ENCODE measurements around the gene MYO18B. TPM values are rescaled to one million over a fixed set of nuclear protein-coding genes. Genes with fewer than 3 reads are reported as not detected.

The MYO18B gene, protein sequence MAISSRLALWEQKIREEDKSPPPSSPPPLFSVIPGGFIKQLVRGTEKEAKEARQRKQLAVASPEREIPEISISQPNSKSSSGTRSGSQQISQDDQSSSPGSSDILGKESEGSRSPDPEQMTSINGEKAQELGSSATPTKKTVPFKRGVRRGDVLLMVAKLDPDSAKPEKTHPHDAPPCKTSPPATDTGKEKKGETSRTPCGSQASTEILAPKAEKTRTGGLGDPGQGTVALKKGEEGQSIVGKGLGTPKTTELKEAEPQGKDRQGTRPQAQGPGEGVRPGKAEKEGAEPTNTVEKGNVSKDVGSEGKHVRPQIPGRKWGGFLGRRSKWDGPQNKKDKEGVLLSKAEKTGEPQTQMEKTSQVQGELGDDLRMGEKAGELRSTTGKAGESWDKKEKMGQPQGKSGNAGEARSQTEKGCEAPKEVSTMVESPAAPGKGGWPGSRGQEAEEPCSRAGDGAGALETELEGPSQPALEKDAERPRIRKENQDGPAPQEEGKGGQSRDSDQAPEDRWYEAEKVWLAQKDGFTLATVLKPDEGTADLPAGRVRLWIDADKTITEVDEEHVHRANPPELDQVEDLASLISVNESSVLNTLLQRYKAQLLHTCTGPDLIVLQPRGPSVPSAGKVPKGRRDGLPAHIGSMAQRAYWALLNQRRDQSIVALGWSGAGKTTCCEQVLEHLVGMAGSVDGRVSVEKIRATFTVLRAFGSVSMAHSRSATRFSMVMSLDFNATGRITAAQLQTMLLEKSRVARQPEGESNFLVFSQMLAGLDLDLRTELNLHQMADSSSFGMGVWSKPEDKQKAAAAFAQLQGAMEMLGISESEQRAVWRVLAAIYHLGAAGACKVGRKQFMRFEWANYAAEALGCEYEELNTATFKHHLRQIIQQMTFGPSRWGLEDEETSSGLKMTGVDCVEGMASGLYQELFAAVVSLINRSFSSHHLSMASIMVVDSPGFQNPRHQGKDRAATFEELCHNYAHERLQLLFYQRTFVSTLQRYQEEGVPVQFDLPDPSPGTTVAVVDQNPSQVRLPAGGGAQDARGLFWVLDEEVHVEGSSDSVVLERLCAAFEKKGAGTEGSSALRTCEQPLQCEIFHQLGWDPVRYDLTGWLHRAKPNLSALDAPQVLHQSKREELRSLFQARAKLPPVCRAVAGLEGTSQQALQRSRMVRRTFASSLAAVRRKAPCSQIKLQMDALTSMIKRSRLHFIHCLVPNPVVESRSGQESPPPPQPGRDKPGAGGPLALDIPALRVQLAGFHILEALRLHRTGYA (N-terminal part only)
- total RNA-seq: 0.31 TPM

DNA sequence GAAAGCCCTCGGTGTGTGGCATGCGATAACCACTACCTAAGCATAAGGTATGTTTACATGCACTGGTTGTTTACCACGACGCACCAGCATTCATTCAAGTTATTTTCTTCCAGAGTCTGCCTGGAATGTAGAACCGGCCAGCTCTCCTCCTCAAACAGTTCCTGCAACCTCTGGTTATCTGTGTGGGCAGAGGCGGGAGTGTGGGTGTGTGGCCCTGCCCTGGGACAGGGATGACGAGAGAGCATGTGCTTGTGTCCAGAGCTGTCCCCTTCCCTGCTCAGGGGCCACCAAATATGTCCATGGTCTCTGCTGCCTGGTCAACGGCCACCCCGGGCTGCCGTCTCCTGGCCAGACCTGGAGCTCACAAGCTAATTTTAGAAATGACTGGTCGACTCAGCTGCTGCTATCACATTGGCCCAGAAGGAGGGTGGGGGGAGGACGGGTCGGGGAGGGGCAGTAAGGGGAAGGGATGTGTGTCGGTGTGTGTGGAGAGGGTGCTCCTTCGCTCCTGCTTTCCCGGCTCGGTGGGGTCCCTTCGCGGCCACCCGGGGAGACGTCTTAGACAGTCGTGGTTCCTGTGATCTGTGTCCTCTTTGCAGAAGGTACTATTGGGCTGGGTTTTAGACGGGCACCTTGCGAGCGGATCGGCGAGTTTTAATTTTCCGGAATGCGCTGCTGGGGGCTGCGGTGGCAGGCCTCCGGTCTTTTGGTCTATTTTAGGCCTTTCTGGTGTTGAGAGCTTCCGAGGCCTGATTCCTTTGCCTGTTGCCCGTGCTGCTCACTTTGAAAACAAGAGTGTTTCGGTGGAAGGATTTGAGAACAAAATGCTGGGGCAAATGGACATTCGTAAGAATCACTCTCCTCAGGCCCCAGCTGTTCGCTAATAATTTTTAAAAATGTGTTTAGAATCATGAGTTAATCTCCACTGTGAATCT, at the start of gene MYO18B:
TSS of gene MYO18B (plus strand) at position 497 of the 935 bp plus-strand sequence. CDS start 18,905 bp downstream, outside the sequence.
- H3K4me1 ChIP-seq (ENCODE audit: insufficient read depth, low read length): no peaks in the 10 kb centered on the region
- no peaks in the 10 kb centered on the region for H3K9me3 ChIP-seq (ENCODE audit: low read depth, low read length)
- H3K27me3 ChIP-seq (ENCODE audit: insufficient read depth, low read length): no peaks in the 10 kb centered on the region
- H3K4me3 ChIP-seq (ENCODE audit: low read length): no peak within 1 kb of the TSS

DNA sequence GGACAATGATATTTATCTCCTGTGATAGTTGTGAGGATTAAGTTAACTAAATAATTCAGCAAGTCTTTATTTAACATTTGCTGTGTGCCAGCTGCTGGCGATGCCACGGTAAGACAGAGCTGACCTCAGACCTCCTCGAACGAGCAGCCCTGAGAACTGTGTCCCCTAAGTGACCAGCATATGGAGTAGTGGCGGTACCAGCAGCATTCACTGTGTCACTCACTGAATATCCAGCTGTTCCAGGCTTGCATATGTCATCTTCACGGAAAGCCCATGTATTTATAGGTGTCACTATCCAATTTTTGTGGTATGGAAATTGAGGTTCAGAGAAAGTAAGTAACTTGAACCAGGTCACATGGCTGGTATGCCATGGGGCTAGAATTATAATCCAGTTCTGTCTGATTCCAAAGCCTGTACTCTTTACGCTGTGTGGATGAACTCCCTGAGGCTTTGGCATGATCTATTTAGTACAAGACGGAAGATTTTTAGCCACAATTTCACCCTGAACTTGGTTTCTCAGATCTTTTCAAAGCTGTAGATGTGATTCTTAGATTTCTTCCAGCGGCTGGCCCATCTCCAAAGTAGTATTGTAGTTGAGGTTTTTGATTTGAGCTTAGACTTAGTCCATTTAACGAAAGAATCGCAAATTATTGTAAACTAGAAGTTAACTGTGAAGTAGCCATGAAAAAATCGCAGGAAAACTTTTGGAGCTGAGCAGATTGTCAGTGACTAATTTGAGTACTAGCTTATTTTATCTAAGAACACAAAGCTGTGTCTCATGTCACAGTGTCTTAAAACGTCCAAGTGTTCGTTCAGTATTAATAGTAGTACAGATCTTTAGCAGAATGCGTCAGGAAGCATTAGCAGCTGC, 49.4 kb upstream of the MYO18B start:
- Histone ChIP-seq H3K4me3 (ENCODE audit: low read length) (no peak overlapping the region), H3K27me3 (ENCODE audit: insufficient read depth, low read length) (no peaks in the 10 kb centered on the region), H3K4me1 (ENCODE audit: insufficient read depth, low read length) (no peaks in the 10 kb centered on the region), H3K9me3 (ENCODE audit: low read depth, low read length) (no peaks in the 10 kb centered on the region)

DNA sequence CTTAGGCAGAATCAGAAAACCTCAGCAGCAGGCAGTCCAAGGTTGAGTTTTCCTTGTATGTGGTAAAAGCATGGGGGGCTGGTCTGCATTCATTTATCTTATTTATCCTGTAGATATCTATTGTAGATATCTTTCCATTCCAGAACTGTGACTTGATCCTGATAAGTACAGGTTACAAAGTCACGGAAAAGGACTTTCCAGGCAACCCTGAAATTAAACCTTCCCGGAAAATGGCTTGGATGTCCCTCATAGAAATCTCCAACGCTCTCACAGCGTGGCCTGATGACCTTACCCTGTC, 48.8 kb upstream of the MYO18B start:
- Histone ChIP-seq H3K4me3 (ENCODE audit: low read length) (no peak overlapping the region), H3K4me1 (ENCODE audit: insufficient read depth, low read length) (no peaks in the 10 kb centered on the region)

DNA sequence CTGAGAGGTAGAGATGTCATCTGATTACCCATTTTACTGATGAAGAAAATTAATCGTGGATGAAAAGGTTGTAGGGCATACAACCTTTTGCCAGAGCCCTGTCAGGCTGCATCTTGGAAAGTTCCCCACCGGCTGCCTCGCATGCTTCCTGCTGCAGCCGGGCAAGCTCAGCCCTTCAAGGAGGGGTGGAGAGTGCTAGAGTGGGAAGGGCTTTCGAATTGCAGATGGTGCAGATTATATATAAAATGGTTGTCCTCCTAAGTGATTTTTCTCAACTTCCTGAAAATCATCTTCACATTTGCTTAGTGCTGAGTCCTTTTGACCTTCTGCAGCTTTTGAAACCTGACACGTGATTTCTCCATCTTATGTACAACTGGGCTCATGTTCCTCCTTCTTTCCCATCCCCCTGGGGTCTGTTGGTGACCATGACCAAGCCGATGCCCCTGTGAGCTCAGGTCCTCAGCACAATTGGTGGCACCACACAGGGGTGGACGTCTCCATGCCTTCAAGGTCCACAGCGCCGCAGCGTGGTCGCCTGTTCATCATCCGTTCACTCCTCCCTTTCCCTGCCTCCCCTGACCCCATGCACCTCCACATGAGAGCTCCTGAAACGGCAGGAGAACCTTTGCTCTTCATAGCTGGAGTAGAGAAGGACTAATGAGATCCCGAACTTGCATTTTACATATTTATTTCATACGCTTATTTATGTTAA, 47.6 kb upstream of the MYO18B start:
- Histone ChIP-seq H3K4me3 (ENCODE audit: low read length) (no peak overlapping the region), H3K27me3 (ENCODE audit: insufficient read depth, low read length) (no peaks in the 10 kb centered on the region), H3K9me3 (ENCODE audit: low read depth, low read length) (no peaks in the 10 kb centered on the region), H3K4me1 (ENCODE audit: insufficient read depth, low read length) (no peaks in the 10 kb centered on the region)

More for the DNA sequence above, 48.8 kb upstream of the MYO18B start:
- Histone ChIP-seq H3K27me3 (ENCODE audit: insufficient read depth, low read length) (no peaks in the 10 kb centered on the region), H3K9me3 (ENCODE audit: low read depth, low read length) (no peaks in the 10 kb centered on the region)

DNA sequence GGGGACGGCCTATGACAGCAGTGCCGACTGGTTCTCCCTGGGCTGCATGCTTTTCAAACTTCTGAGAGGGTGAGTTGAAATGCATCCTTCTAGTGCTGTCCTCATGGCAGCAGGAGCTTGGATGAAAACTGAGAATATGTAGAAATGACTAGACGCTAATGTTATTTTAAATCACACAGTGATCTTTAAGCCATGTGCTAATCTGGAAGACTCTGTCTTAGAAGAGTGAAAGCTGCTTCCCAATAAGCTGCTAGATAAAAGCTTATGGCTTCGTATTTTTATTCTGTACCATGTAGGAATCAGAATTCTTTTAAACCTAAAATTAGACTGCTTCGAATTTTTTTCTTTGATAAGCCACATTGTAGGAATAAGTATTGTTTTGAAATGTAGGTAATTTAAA, 46.8 kb upstream of the MYO18B start:
- Histone ChIP-seq H3K9me3 (ENCODE audit: low read depth, low read length) (no peaks in the 10 kb centered on the region), H3K27me3 (ENCODE audit: insufficient read depth, low read length) (no peaks in the 10 kb centered on the region), H3K4me1 (ENCODE audit: insufficient read depth, low read length) (no peaks in the 10 kb centered on the region)

DNA sequence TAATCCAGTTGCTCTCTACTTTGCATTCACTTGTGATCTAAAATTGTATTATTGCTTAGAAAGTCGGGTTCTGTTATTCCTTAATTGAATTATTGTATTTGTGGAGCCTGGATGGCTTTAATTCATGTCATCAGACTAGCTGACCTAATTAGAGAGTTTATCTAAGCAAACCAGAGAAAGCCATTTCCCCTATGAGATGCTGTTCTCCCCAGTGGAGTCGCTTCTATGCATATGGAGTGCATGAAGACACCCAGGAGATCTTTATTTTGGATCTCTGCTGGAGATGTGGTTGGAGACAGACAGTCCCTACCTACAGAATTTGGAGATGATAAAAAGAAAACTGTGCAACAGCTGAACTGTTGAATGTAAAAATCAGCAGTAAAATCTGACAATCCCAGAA, 45.2 kb upstream of the MYO18B start:
- H3K9me3 ChIP-seq (ENCODE audit: low read depth, low read length): no peaks in the 10 kb centered on the region
- H3K27me3 ChIP-seq (ENCODE audit: insufficient read depth, low read length): no peaks in the 10 kb centered on the region
- H3K4me3 ChIP-seq (ENCODE audit: low read length): no peak overlapping the region
- H3K4me1 ChIP-seq (ENCODE audit: insufficient read depth, low read length): no peaks in the 10 kb centered on the region

More for the DNA sequence above, 46.8 kb upstream of the MYO18B start:
- H3K4me3 ChIP-seq (ENCODE audit: low read length): no peak overlapping the region

DNA sequence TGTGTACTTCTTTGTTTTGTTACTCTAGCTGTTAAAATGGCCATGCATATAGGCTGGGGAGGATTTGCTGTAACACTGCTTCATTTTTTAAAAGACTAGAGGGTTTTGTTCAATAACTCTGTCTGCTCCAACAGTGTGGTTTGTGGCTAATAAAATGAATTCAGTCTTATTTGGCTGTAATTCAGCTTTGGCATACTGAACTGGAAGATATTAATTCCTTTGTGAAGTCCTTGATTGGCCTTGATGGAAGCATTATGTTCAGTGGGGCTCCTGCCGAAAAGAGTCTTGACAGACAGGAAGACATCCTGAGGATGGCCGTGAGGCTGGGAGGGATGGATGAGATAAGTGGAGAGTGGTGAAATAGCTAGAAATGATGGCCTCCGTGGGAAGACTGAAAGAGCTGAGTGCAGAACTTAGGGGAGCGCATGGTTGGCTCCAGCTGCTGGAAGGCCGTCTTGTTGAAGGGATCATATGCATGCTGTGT, 44.8 kb upstream of the MYO18B start:
- no peaks in the 10 kb centered on the region for H3K9me3 ChIP-seq (ENCODE audit: low read depth, low read length)
- H3K4me1 ChIP-seq (ENCODE audit: insufficient read depth, low read length): no peaks in the 10 kb centered on the region
- no peaks in the 10 kb centered on the region for H3K27me3 ChIP-seq (ENCODE audit: insufficient read depth, low read length)
- no peak overlapping the region for H3K4me3 ChIP-seq (ENCODE audit: low read length)

DNA sequence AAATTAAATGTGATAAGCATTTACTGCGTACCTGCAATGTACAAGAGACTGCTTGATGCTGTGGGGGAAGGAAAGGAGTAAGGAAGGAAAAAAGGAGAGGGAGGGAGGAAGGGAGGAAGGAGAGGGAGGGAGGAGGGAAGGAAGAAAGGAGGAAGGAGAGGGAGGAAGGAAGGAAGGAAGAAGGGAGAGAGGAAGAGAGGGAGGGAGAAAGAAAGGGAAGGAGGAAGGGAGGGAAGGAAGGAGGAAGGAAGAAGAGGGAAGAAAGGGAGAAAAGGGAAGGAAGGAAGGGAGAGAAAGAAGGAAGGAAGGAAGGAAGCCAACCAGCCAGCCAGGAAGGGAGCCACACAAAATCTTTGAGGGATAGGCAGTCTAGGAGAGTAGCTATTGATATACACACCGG, 44.0 kb upstream of the MYO18B start:
- H3K4me3 ChIP-seq (ENCODE audit: low read length): no peak overlapping the region
- H3K9me3 ChIP-seq (ENCODE audit: low read depth, low read length): no peaks in the 10 kb centered on the region
- H3K4me1 ChIP-seq (ENCODE audit: insufficient read depth, low read length): no peaks in the 10 kb centered on the region
- H3K27me3 ChIP-seq (ENCODE audit: insufficient read depth, low read length): no peaks in the 10 kb centered on the region

DNA sequence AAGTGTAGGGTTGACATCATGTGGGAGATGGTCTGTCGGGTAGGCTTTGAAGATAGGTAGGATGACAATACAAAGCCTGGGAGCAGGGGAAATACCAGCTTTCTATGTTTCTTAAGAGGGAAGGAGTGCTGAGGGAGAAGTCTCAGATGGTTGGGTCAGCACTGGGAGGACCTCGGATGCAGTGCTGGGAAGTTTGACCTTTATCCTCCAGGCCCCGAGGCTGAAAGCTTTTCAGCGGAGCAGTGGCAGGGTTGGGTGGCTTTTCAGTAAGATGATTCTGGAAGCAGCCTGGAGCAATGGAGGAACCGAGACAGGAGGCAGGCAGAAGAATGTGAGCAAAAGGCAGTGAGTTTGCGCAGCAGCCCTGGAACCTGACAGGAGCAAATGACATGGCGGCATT, 43.5 kb upstream of the MYO18B start:
- no peaks in the 10 kb centered on the region for H3K27me3 ChIP-seq (ENCODE audit: insufficient read depth, low read length)
- H3K9me3 ChIP-seq (ENCODE audit: low read depth, low read length): no peaks in the 10 kb centered on the region
- H3K4me3 ChIP-seq (ENCODE audit: low read length): no peak overlapping the region
- no peaks in the 10 kb centered on the region for H3K4me1 ChIP-seq (ENCODE audit: insufficient read depth, low read length)

DNA sequence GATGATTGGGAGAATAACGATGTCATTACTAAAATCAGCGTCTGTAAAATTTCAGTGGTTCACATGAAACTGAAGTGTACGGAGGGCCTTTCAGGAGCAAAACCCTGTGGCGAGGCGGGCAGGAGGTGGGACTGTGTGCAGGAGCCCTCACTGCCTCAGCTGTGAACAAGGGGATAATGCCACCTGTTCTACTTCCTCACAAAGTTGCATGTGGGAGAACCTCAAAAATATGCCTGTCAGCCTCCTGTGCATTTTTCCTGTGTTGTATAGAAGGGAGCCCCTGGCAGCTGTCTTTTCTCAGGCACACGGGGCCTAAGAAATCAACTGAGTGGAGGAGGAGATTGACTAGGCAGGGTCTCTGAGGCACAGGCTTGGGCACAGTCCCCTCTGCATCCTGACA, 43.0 kb upstream of the MYO18B start:
- Histone ChIP-seq H3K4me3 (ENCODE audit: low read length) (no peak overlapping the region), H3K27me3 (ENCODE audit: insufficient read depth, low read length) (no peaks in the 10 kb centered on the region), H3K9me3 (ENCODE audit: low read depth, low read length) (no peaks in the 10 kb centered on the region), H3K4me1 (ENCODE audit: insufficient read depth, low read length) (no peaks in the 10 kb centered on the region)

DNA sequence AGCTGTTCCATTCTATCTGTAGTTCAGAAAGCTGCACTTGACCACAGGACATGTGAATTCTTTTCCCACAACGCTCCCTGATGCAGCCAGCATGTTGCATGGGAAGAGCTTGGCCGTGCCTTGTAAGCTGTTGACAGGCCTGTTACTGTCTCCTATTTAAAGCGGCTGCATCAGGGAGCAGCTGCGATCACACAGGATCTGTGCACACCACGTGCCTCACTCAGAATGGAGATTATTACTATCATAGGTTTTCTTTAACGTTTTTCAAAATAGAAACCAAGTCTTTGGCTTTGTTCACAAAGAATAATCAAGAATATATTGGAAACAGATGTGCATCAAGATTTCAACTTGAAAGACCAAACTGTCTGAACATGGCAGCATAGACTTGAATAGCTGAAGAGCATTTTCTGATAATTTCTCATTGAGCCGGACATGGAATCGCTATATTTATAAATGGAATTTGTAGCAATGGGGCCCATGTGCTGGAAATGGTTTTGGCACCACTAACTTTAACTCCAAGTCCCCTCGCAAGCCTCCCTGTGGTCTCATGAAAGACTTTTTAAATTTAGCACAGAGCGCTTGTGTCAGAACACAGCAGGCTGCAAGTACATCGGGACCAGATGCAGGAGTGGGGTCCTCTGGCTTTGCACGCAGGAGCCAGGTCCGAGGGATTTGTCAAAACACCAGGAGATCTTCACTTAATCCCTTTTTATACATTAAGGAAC, 40.8 kb upstream of the MYO18B start:
- Histone ChIP-seq H3K4me3 (ENCODE audit: low read length) (no peak overlapping the region), H3K9me3 (ENCODE audit: low read depth, low read length) (no peaks in the 10 kb centered on the region), H3K4me1 (ENCODE audit: insufficient read depth, low read length) (no peaks in the 10 kb centered on the region), H3K27me3 (ENCODE audit: insufficient read depth, low read length) (no peaks in the 10 kb centered on the region)

DNA sequence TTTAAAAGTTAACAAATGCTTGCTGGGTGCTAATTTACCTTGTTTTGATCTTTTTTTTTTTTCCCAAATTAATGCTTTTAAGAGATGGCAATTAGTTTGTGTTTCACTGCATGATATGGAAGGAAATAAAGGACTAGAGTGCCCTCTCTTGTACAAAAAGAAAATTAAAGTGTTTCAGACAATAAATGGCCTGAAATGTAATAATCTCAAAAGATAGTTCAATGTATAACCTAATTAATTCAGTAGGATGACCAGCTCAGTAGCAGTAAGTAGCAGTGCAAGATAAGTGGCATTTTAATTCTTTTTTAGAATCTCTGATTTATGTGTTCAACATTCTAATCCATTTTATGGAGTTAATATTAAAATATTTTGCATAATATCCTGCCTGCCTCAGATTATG, 39.9 kb upstream of the MYO18B start:
- Histone ChIP-seq H3K9me3 (ENCODE audit: low read depth, low read length) (no peaks in the 10 kb centered on the region), H3K27me3 (ENCODE audit: insufficient read depth, low read length) (no peaks in the 10 kb centered on the region), H3K4me3 (ENCODE audit: low read length) (no peak overlapping the region), H3K4me1 (ENCODE audit: insufficient read depth, low read length) (no peaks in the 10 kb centered on the region)

Data from mononuclear cell (primary cell).